ENCODE results near the gene MYO18A. TPM values are rescaled to one million over a fixed set of nuclear protein-coding genes. Genes with fewer than 3 reads are reported as not detected.

Gene MYO18A
- polyA plus RNA-seq, 1 donor (not counting 4 experiments of a cell fraction or from before 2014, with no cell fraction given) = 20.0 TPM

DNA sequence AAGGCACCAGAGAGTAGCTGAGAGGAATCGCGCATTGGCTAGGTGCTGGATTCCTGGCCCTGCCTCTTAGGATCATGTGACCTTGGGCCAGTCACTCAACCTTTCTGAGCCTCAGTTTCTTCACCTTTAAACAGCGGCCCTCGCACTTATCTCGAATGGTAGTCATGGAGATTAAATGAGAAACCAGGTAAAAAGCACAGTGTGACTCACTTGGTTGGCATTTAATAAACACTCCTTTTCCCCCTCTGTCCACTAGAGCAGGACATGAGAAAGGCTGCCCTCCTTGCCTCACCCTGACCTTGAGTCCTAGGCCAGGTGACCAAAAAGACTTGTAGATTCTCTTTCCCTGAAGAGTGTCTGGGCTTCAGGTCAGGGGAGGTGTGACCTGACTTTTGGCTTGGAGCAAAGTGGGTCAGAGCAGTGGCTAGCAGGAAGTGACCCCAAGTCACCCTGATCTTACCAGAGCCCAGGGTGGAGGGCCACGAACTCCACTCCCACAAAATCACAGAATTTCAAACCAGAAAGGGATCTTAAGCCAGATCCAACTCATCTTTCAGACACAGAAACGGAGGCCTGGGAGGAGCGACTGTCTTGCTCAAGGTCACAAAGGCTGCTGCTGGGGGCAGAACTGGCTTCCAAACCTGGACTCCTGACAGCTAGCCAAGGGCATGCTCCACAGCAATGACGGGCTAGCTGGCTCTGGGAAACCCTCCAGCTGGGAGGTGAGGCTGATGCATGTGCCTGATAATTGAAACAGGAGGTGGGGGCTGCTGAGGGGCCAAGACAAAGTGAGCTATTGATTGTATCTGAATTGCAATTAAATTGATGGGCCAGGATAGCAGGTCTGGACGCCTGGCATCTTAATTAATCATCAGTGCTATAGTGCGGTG is 72.0 kb downstream of the MYO18A start:
- TF ChIP-seq, protein P1, sequence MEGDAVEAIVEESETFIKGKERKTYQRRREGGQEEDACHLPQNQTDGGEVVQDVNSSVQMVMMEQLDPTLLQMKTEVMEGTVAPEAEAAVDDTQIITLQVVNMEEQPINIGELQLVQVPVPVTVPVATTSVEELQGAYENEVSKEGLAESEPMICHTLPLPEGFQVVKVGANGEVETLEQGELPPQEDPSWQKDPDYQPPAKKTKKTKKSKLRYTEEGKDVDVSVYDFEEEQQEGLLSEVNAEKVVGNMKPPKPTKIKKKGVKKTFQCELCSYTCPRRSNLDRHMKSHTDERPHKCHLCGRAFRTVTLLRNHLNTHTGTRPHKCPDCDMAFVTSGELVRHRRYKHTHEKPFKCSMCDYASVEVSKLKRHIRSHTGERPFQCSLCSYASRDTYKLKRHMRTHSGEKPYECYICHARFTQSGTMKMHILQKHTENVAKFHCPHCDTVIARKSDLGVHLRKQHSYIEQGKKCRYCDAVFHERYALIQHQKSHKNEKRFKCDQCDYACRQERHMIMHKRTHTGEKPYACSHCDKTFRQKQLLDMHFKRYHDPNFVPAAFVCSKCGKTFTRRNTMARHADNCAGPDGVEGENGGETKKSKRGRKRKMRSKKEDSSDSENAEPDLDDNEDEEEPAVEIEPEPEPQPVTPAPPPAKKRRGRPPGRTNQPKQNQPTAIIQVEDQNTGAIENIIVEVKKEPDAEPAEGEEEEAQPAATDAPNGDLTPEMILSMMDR (optimal IDR thresholded peaks at IDR 0.05 in 1 of 3, IDR thresholded peaks at IDR 0.05 in 1 of 3, conservative IDR thresholded peaks at IDR 0.05 in 1 of 3; ENCODE audit: extremely low read depth in 1 of 3, insufficient read depth in 2 of 3, low read length in 3 of 3) = no peak
- TF ChIP-seq EZH2 (IDR thresholded peaks at IDR 0.05; ENCODE audit: low read length) = no peak
- H3K4me2 ChIP-seq (ENCODE audit: control insufficient read depth, extremely low read depth, insufficient read depth, low read depth, low read length) = no peak overlapping the region
- no peaks in the 10 kb centered on the region for H3K27me3 ChIP-seq (ENCODE audit: control insufficient read depth, extremely low read depth, insufficient read depth, low read length)
- DNase-seq (ENCODE audit: low read depth, low spot score) (no peak), FAIRE-seq (no peak)
- dilution Hi-C loops (cut with MboI; ENCODE audit: extremely low pct_ligation_motif_present, low sequenced_read_pairs) = no loop called here
- no peaks in the 10 kb centered on the region for H3K9me1 ChIP-seq (ENCODE audit: control insufficient read depth, extremely low read depth, insufficient read depth, low read length)
- peaks cover 42 to 56% of the 10 kb centered on the region in 2 experiments for H3K36me3 ChIP-seq (ENCODE audit: control insufficient read depth in 2 of 2, extremely low read depth in 1 of 2, insufficient read depth in 2 of 2, low read length in 2 of 2)
- H3K9me3 ChIP-seq (ENCODE audit: control insufficient read depth, low read depth, low read length) = no peaks in the 10 kb centered on the region
- H2AFZ ChIP-seq (ENCODE audit: control insufficient read depth, low read length) = no peak overlapping the region
- H4K20me1 ChIP-seq (ENCODE audit: control insufficient read depth, extremely low read depth, insufficient read depth, low read length) = peaks cover 2% of the 10 kb centered on the region
- no peak overlapping the region for H3K27ac ChIP-seq (ENCODE audit: control insufficient read depth, insufficient read depth, low read length)
- H3K4me3 ChIP-seq (ENCODE audit: control insufficient read depth in 2 of 3, extremely low read depth in 1 of 3, insufficient read depth in 2 of 3, low read depth in 1 of 3, low read length in 3 of 3) = no peak overlapping the region
- no peak overlapping the region for H3K9ac ChIP-seq (ENCODE audit: control insufficient read depth, extremely low read depth, insufficient read depth, low read length)
- H3K79me2 ChIP-seq (ENCODE audit: control insufficient read depth, insufficient read depth, low read length) = no peaks in the 10 kb centered on the region
- peaks cover 6% of the 10 kb centered on the region for H3K4me1 ChIP-seq (ENCODE audit: control insufficient read depth, extremely low read depth, insufficient read depth, low read length)

DNA sequence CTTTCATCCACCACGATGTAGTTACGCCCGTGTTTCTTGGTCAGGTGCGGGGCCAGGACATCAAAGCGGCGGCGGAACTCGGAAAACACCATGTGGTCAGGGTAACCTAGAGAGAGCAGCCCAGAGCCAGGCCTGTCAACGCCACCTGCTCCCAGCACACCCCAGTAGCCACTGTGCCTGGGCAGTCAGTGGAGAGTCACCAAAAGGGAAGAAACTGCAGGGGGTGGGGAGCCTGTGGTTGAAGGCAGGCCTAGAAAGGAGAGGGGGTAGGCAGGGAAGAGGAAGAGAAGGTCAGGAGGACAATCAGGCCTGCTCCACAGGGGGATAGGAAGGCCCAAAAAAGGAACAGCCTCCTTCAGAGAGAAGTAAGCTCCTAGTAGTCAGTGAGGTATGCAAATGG is 73.1 kb downstream of the MYO18A start:
- FAIRE-seq (no peak), DNase-seq (ENCODE audit: low read depth, low spot score) (no peak)
- Histone ChIP-seq H2AFZ (ENCODE audit: control insufficient read depth, low read length) (no peak overlapping the region), H3K79me2 (ENCODE audit: control insufficient read depth, insufficient read depth, low read length) (no peaks in the 10 kb centered on the region), H3K36me3 (ENCODE audit: control insufficient read depth in 2 of 2, extremely low read depth in 1 of 2, insufficient read depth in 2 of 2, low read length in 2 of 2) (peaks cover 39 to 51% of the 10 kb centered on the region in 2 experiments), H3K27ac (ENCODE audit: control insufficient read depth, insufficient read depth, low read length) (no peak overlapping the region), H4K20me1 (ENCODE audit: control insufficient read depth, extremely low read depth, insufficient read depth, low read length) (no peaks in the 10 kb centered on the region), H3K9ac (ENCODE audit: control insufficient read depth, extremely low read depth, insufficient read depth, low read length) (no peak overlapping the region), H3K4me1 (ENCODE audit: control insufficient read depth, extremely low read depth, insufficient read depth, low read length) (peaks cover 17% of the 10 kb centered on the region), H3K9me3 (ENCODE audit: control insufficient read depth, low read depth, low read length) (no peaks in the 10 kb centered on the region), H3K4me2 (ENCODE audit: control insufficient read depth, extremely low read depth, insufficient read depth, low read depth, low read length) (no peak overlapping the region), H3K27me3 (ENCODE audit: control insufficient read depth, extremely low read depth, insufficient read depth, low read length) (no peaks in the 10 kb centered on the region), H3K4me3 (ENCODE audit: control insufficient read depth in 2 of 3, extremely low read depth in 1 of 3, insufficient read depth in 2 of 3, low read depth in 1 of 3, low read length in 3 of 3) (no peak overlapping the region), H3K9me1 (ENCODE audit: control insufficient read depth, extremely low read depth, insufficient read depth, low read length) (no peaks in the 10 kb centered on the region)
- no peak for TF ChIP-seq EZH2 (IDR thresholded peaks at IDR 0.05; ENCODE audit: low read length)
- TF ChIP-seq, protein P1 (optimal IDR thresholded peaks at IDR 0.05 in 1 of 3, IDR thresholded peaks at IDR 0.05 in 1 of 3, conservative IDR thresholded peaks at IDR 0.05 in 1 of 3; ENCODE audit: extremely low read depth in 1 of 3, insufficient read depth in 2 of 3, low read length in 3 of 3) = no peak
- dilution Hi-C loops (cut with MboI; ENCODE audit: extremely low pct_ligation_motif_present, low sequenced_read_pairs) = no loop called here

Data from keratinocyte (primary cell).